A549 treated with Hydrocortisone at 1 μM for 4 hours (cell line): ENCODE measurements around the gene DBP. TPM values are rescaled to one million over a fixed set of nuclear protein-coding genes. Genes with fewer than 3 reads are reported as not detected.

ENCODE experiments used
- total RNA-seq: library from RNA; stranded (reverse); fragments of 200-300 nt; extraction: Qiagen RNA extraction; gene quantifications from 5 replicates; pipeline ENCODE4 v1.2.3, GENCODE V29; 2022

Gene DBP, protein sequence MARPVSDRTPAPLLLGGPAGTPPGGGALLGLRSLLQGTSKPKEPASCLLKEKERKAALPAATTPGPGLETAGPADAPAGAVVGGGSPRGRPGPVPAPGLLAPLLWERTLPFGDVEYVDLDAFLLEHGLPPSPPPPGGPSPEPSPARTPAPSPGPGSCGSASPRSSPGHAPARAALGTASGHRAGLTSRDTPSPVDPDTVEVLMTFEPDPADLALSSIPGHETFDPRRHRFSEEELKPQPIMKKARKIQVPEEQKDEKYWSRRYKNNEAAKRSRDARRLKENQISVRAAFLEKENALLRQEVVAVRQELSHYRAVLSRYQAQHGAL
- 1.6 to 2.3 TPM (median 1.8 TPM) in 5 replicates for total RNA-seq

DNA sequence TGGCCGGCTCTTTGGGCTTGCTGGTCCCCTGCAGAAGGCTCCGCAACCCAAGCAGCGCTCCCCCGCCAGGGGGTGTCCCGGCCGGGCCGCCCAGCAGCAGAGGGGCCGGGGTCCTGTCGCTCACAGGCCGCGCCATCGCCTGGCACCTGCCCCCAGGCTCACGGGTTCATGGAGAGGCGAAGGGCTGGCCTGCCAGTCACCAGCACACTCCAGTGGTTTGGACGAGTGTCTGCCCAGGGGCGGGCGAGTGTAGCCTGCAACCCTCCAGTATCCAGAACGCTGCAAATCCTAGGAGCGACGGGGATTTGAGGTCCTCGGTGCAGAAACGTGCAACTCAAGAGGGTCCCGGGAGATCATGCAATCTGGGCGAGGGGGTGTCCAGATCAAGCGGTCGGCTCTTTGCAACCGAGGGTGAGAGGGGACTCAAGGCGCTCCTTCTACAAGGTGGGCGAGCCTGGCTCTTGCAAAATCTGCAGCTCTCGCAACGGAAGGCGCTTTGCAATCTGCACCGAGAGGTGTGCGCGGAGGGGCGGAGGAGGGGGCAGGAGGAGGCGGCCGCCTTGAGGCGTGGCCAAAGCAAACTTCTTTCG lies at the start of gene DBP:
Gene DBP, minus strand, starts transcription at position 521 of the 590 bp plus-strand sequence. Its CDS starts 385 bp downstream, at position 136.

DNA sequence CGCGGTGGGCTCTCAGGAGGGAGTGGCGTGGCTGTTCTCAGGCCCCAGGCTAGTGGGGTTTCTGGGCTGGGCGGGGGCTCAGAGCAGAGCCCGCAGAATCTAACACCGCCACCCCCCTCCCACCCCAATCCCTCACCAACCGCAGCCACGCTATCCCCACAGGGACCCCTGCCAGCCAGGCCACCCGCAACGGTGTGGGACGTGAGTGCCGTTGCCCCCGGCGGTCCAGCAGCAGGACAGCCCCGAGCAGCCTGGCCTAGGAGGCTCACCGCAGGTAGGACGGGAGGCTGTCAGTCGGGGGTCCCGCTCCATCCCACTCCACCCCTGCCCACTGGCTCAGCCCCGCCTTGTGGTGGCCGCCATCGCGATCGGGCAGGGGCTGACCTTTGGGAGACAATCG lies 35.8 kb upstream of the DBP start, which contains the start of gene NTN5:
Gene NTN5, minus strand, starts transcription at position 24 of the 400 bp plus-strand sequence. CDS start 2,031 bp downstream, outside the sequence.

DNA sequence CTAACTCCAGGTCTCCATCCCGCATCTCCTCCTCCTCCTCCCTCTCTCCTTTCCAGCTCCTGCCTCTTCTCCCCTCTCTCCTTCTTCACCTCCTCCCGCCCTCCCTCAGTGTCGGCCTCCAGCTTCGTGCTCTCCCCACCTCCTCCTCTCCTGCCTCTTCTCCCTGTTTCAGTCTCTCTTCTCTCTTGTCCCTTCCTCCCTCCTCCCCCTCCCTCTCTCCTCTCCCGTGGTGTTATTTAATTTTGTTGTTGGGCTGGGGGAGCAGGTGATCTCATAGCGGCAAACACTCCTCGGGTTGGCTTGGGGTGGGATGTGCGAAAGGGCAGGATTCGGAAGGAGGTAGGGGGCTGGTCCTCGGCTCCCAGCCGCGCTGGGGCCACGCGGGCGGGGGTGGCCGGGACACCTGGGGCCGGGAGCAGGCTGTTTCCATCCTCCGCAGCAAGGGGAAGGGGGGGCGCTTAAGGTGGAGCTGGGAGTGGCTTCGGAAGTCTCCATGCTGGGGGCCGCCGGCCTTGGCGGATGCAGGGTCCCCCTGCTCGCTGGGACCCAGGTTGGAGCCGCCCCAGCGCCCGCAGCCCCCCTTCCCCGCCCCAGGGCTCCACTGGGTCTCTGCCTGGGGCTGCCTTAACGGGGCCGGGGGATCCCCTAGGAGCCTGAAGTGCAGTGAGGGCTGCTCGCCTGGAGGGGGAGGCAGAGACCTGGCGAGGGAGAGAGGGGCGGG lies 9.0 kb upstream of the DBP start, which contains the start of gene CA11:
Gene CA11, minus strand, starts transcription at position 187 of the 721 bp plus-strand sequence. CDS start 555 bp downstream, outside the sequence.

DNA sequence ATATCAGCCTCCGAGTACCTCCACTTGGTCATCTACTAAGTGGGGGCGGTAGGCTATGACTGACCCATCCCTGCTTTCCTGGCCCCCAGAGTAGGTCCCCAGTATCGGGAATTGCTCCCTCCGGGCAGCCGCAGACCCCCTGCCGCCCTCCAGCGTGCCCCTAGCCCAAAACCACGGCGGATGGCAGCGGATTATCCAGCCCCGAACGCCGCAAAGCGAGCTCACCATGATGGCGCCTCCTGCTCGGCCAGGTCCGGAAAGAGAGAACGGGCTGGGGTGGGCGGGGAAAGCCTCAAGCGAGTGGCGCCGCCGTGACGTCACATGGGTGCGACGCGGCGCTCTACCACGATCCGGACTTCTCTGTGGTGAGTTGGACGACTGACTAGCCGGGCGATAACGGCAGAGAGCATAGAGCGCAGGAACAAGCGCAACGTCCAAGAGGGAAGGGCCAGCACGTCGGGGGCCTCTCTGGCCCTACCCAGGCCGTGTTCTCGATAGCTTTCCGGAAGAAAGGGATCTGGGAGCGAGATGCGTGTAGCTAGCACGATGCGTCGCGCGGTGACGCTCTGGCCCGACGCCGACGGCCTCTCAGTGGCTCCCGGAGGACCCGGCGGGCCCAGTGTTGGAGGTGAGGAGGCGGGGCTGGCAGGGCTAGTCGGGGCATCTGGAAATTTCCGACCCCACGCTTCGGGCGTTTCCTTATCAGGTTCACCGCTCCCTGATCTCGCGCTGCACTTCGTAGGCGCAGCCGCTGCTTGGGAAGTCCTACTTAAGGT lies 18.1 kb downstream of the DBP start, which contains the start of the genes RPL18 and SPHK2:
Gene RPL18, minus strand, starts transcription at position 263 of the 776 bp plus-strand sequence. Its CDS starts 35 bp downstream, at position 228.
Gene SPHK2, plus strand, starts transcription at position 591 of the 776 bp plus-strand sequence. CDS start 1,009 bp downstream, outside the sequence.

DNA sequence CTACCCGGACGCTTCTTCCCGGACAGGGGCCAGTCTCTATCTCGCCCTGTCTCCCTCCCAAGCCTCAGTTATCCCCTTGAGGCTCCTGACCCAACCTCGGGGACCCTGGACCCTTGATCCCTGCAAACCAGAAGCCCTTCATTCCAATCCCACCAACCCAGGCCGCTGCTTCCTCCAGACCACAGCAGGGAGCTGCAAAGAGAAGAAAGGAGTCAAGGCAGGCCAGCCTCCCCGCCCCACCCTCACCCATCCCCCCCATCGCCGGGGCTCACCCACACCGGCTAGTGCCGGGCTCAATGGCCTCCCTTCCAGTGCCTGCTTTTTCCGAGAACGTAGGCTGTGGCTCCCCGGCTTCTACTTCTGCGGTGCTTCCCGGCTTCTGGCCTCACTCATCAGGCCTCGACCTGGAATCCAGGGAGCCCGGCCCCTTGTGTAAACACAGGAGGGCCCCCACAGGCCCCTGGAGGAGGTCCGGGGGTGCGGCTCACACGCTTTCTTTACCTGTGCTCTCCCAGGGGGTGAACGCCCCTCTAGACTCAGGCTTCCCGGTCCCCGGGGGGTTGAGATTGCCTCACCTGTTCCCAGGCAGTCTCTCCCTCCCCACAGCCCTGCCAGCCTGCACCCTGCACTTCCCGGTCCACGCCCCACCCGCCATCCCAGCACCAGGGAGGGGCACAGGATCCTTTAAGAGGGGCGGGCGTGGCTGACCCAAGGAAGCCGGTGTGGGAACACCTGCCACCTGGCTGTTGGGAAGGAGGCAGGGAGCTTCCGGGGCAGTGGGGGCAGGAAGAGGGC lies 22.5 kb downstream of the DBP start, which contains the start of gene FAM83E:
Gene FAM83E, minus strand, starts transcription at position 641 of the 795 bp plus-strand sequence. CDS start 1,704 bp downstream, outside the sequence.

DNA sequence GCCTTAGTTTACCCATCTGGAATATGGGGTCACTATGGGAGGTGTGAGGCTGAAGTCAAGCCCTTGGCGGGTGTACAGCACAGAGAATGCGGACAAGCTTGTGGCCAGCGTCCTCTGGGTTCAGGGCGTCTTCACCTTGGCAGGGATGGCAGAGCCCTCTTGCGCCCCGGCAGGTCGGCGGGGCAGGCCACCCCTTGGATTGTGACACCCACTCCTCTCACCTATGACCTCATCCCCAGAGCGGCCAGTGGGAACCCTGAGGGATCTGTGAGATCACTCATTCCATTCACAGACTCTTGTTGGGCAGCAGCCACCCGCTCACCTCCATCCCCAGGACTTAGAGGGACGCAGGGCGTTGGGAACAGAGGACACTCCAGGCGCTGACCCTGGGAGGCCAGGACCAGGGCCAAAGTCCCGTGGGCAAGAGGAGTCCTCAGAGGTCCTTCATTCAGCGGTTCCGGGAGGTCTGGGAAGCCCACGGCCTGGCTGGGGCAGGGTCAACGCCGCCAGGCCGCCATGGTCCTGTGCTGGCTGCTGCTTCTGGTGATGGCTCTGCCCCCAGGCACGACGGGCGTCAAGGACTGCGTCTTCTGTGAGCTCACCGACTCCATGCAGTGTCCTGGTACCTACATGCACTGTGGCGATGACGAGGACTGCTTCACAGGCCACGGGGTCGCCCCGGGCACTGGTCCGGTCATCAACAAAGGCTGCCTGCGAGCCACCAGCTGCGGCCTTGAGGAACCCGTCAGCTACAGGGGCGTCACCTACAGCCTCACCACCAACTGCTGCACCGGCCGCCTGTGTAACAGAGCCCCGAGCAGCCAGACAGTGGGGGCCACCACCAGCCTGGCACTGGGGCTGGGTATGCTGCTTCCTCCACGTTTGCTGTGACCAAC lies 30.5 kb downstream of the DBP start, which contains the start of gene SPACA4:
Gene SPACA4, plus strand, starts transcription at position 280 of the 896 bp plus-strand sequence. Its CDS starts 237 bp downstream, at position 517.

Other genes with a start within 250 kb of the DBP start
- 389 to 432 TPM (median 425 TPM) in 5 replicates for gene KDELR1, start 245.8 kb downstream of the DBP start, total RNA-seq
- 6.5 to 8.9 TPM (median 7.6 TPM) in 5 replicates for gene GRIN2D, start 243.7 kb downstream of the DBP start, total RNA-seq
- 108 to 129 TPM (median 110 TPM) in 5 replicates for gene GRWD1, start 191.4 kb downstream of the DBP start, total RNA-seq
- gene KCNJ14, start 181.8 kb downstream of the DBP start, total RNA-seq: 0.93 to 2.0 TPM (median 1.1 TPM) in 5 replicates
- gene CYTH2, start 168.0 kb downstream of the DBP start, total RNA-seq: 54.5 to 64.5 TPM (median 61.2 TPM) in 5 replicates
- 2.7 to 5.6 TPM (median 4.5 TPM) in 5 replicates for gene LMTK3, start 125.5 kb downstream of the DBP start, total RNA-seq
- gene SULT2B1, start 85.2 kb downstream of the DBP start, total RNA-seq: 12.0 to 17.5 TPM (median 14.0 TPM) in 5 replicates
- not detected in 5 replicates for gene SPACA4, start 30.6 kb downstream of the DBP start, total RNA-seq
- 0.10 to 0.36 TPM (median 0.15 TPM) in 5 replicates for gene FAM83E, start 22.3 kb downstream of the DBP start, total RNA-seq
- gene RPL18, start 18.2 kb downstream of the DBP start, total RNA-seq: 3,143 to 3,491 TPM (median 3,212 TPM) in 5 replicates
- gene SPHK2, start 17.9 kb downstream of the DBP start, total RNA-seq: 12.5 to 17.2 TPM (median 14.5 TPM) in 5 replicates
- gene CA11, start 8.8 kb upstream of the DBP start, total RNA-seq: 6.7 to 12.0 TPM (median 10.7 TPM) in 5 replicates
- 0.12 to 0.20 TPM (median 0.16 TPM) in 5 replicates for gene NTN5, start 35.6 kb upstream of the DBP start, total RNA-seq
- not detected in 5 replicates for gene FUT2, start 58.6 kb upstream of the DBP start, total RNA-seq
- 0.23 to 0.53 TPM (median 0.43 TPM) in 5 replicates for gene MAMSTR, start 82.3 kb upstream of the DBP start, total RNA-seq
- 0.31 to 0.66 TPM (median 0.43 TPM) in 5 replicates for gene RASIP1, start 103.2 kb upstream of the DBP start, total RNA-seq
- not detected in 5 replicates for gene IZUMO1, start 109.5 kb upstream of the DBP start, total RNA-seq
- 0.10 to 0.16 TPM (median 0.12 TPM) in 5 replicates for gene FUT1, start 115.3 kb upstream of the DBP start, total RNA-seq
- gene FGF21, start 118.1 kb upstream of the DBP start, total RNA-seq: not detected in 5 replicates
- 50.3 to 63.4 TPM (median 60.0 TPM) in 5 replicates for gene BCAT2, start 173.7 kb upstream of the DBP start, total RNA-seq
- gene HSD17B14, start 199.1 kb upstream of the DBP start, total RNA-seq: 12.0 to 17.2 TPM (median 13.8 TPM) in 5 replicates
- 1.2 to 1.9 TPM (median 1.3 TPM) in 5 replicates for gene PLEKHA4, start 231.2 kb upstream of the DBP start, total RNA-seq
- 74.1 to 126 TPM (median 95.1 TPM) in 5 replicates for gene PPP1R15A, start 235.0 kb upstream of the DBP start, total RNA-seq